HT1080 (cell line): ENCODE results near the gene TMEM35B. TPM values are rescaled to one million over a fixed set of nuclear protein-coding genes. Genes with fewer than 3 reads are reported as not detected.
"Not testable (repeated sequence)": the region's sequence is repeated elsewhere in the genome, so short reads cannot be mapped to it uniquely, and the experiment has no call there.

Experiments
- DNase-seq: peaks from one replicate; pipeline ENCODE4 v3.0.0-alpha.2; 2015; ENCODE audit warnings: low read depth
- polyA plus RNA-seq, 2 experiments: library from polyadenylated mRNA; depleted of rRNA; stranded (reverse); fragments of >200 nt; gene quantifications; 2 replicates each; pipeline ENCODE4 v1.2.3, GENCODE V29; 2015
- total RNA-seq: library from RNA; depleted of rRNA; stranded (reverse); fragments of >200 nt; shearing (Covaris generic); gene quantifications from 2 replicates; pipeline ENCODE4 v1.2.3, GENCODE V29; 2014; rRNA removed

TMEM35B gene
- 22.1 and 31.2 TPM in 2 replicates for total RNA-seq
- 44.4 and 46.0 TPM in 2 replicates for polyA plus RNA-seq (2015; cell fraction: cytosol; rRNA removed)
- 29.0 and 34.8 TPM in 2 replicates for polyA plus RNA-seq (2015; cell fraction: nucleus; rRNA removed)

- peak; percentile 54 for DNase-seq
Observed at GRCh38 chr1:34984793-34985608, at the start of gene TMEM35B. Gene TMEM35B (minus strand): TSS chr1:34985347. CDS start chr1:34985305, 42 bp downstream.

DNA sequence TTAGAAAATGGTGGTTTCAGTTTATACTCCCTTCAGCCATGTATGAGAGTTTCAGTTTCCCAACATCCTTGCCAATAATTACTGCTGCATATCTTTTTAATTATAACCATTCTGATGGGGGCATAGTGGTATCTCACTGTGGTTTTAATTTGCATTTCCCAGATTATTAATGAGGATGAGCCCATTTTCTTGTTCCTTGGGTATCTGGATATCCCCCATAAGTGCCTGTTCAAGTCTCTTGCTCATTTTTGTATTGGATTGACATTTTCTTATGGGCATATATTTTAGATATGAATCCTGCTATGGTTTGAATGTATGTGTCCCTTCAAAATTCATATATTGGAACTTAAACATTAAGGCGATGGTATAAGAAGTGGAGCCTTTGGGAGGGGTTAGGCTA lies 48.2 kb upstream of the TMEM35B start:
- DNase-seq = no peak

GRCh38 chr1:35032384-35032739 lies 47.2 kb upstream of the TMEM35B start:
- DNase-seq = no peak

GRCh38 chr1:35030756-35031446 lies 45.8 kb upstream of the TMEM35B start:
- peak; percentile 41 for DNase-seq

DNA sequence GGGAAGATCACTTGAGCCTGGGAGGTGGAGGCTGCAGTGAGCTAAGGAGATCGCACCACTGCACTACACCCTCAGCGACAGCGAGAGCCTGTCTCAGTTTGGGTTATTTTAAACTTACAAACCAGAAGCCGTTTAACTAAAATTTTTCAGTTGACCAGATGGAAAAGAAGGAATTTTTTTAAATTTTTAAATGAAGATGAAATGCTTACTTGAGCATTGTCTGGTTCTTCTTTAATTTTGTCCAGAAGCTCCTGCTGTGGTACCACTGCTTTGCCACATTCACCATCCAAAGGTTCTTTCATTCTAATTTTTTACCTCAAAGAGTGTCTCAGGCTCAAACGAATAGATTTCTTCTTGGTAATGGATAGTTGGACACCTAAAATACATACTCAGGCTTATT lies 45.2 kb upstream of the TMEM35B start:
- DNase-seq = no peak

GRCh38 chr1:35029761-35030160 lies 44.6 kb upstream of the TMEM35B start:
- no peak for DNase-seq

DNA sequence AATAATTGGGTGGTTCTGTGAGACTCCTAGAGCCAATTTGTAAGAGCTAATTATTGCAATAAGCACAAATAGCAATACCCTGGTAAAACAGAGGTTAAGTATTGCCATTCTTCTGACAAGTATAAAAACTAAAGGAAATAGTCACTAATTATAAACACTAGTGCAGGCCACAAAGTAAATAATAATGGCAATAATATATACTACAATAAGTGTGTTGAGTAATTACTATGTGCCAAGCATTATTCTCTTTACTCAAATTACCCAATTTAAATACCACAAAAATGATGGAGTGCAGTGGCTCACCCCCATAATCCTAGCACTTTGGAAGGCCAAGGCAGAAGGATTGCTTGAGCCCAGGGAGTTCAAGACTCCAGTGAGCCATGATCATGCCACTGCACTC lies 31.3 kb upstream of the TMEM35B start:
- DNase-seq = no peak

DNA sequence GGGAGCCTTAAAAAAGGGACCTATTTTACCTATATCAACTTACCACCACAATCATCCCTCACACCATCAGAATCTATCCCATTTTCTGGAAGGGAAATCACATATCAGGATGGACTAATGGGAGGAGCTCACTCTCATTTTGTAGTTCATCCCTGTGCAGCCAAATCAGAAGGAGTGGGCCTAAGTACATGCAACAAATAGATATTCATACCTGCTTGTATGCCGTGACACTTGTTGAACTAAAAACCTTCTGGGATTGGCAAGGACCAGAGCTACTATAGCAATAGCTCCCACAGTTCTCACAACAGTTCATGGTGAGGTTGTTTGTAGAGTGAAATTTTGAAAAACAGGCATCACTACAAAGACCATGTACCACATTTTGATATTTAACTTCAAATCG lies 29.3 kb upstream of the TMEM35B start:
- no peak for DNase-seq

DNA sequence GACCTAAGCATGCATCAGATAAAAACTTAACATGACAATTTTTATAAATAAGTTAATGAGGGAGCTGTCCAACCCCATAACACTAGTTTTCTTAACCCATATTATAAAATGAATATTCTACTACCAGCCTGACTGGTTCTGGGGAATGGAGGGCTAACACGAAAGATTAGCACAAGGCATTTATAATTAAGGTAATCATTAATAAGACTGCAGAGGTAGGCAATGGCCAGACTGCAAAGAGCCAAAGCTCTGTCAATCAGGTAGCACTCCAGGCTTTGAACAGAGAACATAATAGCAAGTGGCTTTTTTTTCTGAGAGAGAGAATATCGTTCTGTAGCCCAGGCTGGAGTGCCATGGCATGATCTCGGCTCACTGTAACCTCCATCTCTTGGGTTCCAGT lies 20.6 kb upstream of the TMEM35B start:
- DNase-seq = no peak

GRCh38 chr1:35001743-35002142 lies 16.6 kb upstream of the TMEM35B start:
- no peak for DNase-seq

DNA sequence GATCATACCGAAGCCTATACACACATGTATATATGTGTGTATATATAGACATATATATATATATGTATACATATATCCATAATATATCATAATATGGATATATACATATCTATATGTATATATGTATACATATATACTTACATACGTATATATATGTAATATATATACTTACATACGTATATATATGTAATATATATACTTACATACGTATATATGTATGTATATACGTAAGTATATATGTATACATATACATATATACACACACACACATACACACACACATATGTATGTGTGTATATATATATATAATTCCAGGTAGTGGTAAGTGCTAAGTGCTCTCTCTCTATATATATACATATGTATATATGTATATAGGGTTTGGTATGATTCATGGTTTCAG lies 9.7 kb upstream of the TMEM35B start:
- no peak for DNase-seq

DNA sequence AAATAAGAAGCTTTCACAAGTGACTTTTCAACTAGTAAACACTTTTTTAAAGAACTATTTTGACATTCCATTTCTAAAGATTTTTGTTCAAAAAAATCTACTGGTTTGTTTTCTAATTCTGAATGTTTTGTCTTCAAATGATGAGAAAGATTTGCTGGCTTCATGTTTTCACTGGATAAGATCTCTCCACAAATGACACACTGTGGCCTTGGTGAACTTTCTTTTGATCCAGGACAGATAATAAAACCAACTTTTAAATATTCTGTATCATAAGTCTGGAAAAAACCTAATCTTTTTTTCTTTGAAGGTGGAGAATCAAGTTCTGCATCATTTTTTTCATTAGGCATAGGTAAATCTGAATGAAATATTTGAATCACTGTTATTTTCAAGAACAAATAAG lies 3.4 kb upstream of the TMEM35B start:
- no peak for DNase-seq

DNA sequence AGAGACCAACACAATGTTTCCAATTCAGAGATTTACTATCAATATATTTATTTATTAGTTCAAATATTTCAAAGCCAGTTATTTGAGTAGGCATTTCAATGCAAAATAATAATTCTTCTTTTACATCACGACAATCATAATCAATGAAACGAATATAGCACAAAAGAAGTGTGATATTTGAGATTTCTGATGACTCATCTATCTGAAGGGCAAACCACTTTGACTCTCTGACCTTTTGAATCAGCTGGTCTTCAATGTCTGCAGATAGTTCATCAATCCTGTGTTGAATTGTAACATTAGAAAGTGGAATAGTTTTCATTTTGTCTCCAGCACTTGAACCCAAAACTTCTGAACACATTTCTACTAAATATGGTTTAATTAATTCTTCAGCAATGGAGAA lies 3.0 kb upstream of the TMEM35B start:
- no peak for DNase-seq

GRCh38 chr1:34987018-34987417 lies 1.9 kb upstream of the TMEM35B start:
- no peak for DNase-seq

DNA sequence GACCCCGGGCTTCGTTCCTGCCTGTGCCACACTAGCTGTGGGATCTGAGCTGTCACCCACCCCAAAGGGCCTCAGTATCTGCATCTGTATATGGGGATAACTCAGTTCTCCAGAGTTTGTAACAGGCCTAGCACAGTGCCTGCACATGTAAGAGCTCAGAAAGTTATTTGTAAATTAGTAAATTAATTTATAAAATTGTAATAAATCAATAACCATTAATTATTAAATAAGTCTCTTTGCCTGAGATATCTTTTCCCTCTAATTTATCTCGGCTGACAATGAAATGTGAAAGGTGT lies 410 bp upstream of the TMEM35B start:
- not testable (repeated sequence) for DNase-seq

GRCh38 chr1:34984435-34984792 lies 733 bp downstream of the TMEM35B start:
- DNase-seq = peak; percentile 23

GRCh38 chr1:34983700-34984355 lies 1.3 kb downstream of the TMEM35B start:
- no peak for DNase-seq

DNA sequence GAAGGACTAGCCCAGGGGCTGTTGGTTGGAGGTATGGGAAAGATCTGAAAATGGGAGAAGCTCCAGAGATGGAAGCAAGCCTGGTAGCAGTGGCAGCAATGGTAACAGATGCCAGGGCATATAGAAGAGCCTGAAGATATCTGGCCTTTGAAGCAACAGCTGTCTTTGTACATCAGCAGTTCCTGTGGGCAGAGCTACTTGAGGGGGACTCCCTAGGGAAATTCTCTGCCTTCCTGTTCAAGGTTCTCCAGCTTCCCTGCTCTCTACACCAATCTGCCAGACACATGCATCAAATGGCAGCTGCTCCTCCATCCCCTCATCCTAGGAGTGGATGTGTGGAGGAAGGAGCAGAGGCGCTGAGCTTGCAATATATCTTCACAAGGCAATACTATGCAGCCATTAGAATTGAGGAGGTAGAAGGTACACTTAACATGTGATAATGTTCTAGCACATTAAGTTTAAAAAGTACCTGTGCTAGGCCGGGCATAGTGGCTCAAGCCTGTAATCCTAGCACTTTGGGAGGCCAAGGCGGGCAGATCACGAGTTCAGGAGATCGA lies 2.2 kb downstream of the TMEM35B start:
- DNase-seq = no peak

GRCh38 chr1:34980715-34981114 lies 4.4 kb downstream of the TMEM35B start:
- DNase-seq = no peak

DNA sequence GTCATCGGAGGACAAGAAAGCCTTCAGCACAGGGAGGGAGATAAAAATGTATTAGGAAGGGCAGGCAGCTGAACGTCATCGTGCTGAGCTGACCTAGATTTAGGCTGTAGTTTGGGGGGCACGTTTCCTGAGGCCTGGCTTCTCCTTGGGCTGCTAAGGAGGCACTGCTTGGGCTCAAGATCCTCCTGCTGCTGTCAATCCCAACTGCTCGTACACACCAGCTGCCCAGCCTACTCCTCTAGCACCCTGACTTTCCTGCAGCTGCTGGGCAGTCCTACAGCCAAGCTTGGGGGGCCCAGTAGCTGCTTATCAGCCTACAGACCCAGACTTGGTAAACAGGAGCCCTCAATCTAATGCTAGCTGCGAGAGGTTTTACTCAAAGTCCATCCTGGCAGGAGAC lies 6.2 kb downstream of the TMEM35B start:
- no peak for DNase-seq

- DNase-seq = no peak
Observed at GRCh38 chr1:34977858-34978257, 7.3 kb downstream of the TMEM35B start.

- no peak for DNase-seq
Observed at GRCh38 chr1:34977210-34977471, 8.0 kb downstream of the TMEM35B start.
